ENCODE results near the gene GALNT14.

The GALNT14 gene

GRCh38 chr2:31127931-31128330, 10.3 kb downstream of the GALNT14 start:
- no peak overlapping the region for H3K4me3 ChIP-seq (replicated peaks; ENCODE audit: low read depth, low read length)
- TF ChIP-seq CTCF (IDR thresholded peaks at IDR 0.05; ENCODE audit: low read depth, low read length, missing control alignments): no peak
- DNase-seq (ENCODE audit: extremely low read depth, low read depth): no peak

- no peak for DNase-seq (ENCODE audit: extremely low read depth, low read depth)
- H3K4me3 ChIP-seq (replicated peaks; ENCODE audit: low read depth, low read length): no peak overlapping the region
- no peak for TF ChIP-seq CTCF (IDR thresholded peaks at IDR 0.05; ENCODE audit: low read depth, low read length, missing control alignments)
These were observed 12.1 kb downstream of the GALNT14 start for GRCh38 chr2:31125918-31126695.

GRCh38 chr2:31124904-31125303, 13.3 kb downstream of the GALNT14 start:
- H3K4me3 ChIP-seq (replicated peaks; ENCODE audit: low read depth, low read length): no peak overlapping the region
- TF ChIP-seq CTCF (IDR thresholded peaks at IDR 0.05; ENCODE audit: low read depth, low read length, missing control alignments): no peak
- DNase-seq (ENCODE audit: extremely low read depth, low read depth): no peak

- H3K4me3 ChIP-seq (replicated peaks; ENCODE audit: low read depth, low read length): no peak overlapping the region
- TF ChIP-seq CTCF (IDR thresholded peaks at IDR 0.05; ENCODE audit: low read depth, low read length, missing control alignments): no peak
- DNase-seq (ENCODE audit: extremely low read depth, low read depth): no peak
These were observed 16.1 kb downstream of the GALNT14 start for GRCh38 chr2:31122133-31122532.

GRCh38 chr2:31113765-31114164, 24.5 kb downstream of the GALNT14 start:
- no peak for TF ChIP-seq CTCF (IDR thresholded peaks at IDR 0.05; ENCODE audit: low read depth, low read length, missing control alignments)
- DNase-seq (ENCODE audit: extremely low read depth, low read depth): no peak
- H3K4me3 ChIP-seq (replicated peaks; ENCODE audit: low read depth, low read length): no peak overlapping the region

- TF ChIP-seq CTCF (IDR thresholded peaks at IDR 0.05; ENCODE audit: low read depth, low read length, missing control alignments): no peak
- DNase-seq (ENCODE audit: extremely low read depth, low read depth): no peak
- no peak overlapping the region for H3K4me3 ChIP-seq (replicated peaks; ENCODE audit: low read depth, low read length)
These were observed 25.7 kb downstream of the GALNT14 start for GRCh38 chr2:31112544-31112943.

GRCh38 chr2:31110998-31111397, 27.2 kb downstream of the GALNT14 start:
- no peak overlapping the region for H3K4me3 ChIP-seq (replicated peaks; ENCODE audit: low read depth, low read length)
- no peak for TF ChIP-seq CTCF (IDR thresholded peaks at IDR 0.05; ENCODE audit: low read depth, low read length, missing control alignments)
- DNase-seq (ENCODE audit: extremely low read depth, low read depth): no peak

All from HFF-Myc (cell line).